AG09309 (cell line): Measurements from ENCODE around the gene EFNA5.

Experiments
- DNase-seq: peaks from one replicate; pipeline ENCODE4 v3.0.0-alpha.2; 2010; ENCODE audit warnings: low read depth
- H3K4me3 ChIP-seq: 2 replicates; pipeline ENCODE4 v1.5.1; 2011; ENCODE audit warnings: mild to moderate bottlenecking, low read depth, low read length, moderate library complexity; ENCODE audit not compliant: control insufficient read depth
- TF ChIP-seq, protein P1 (sequence below): IDR thresholded peaks from 2 replicates; pipeline ENCODE4 v1.5.1; 2011; ENCODE audit warnings: mild to moderate bottlenecking, low read depth, low read length, inconsistent platforms; ENCODE audit not compliant: insufficient read depth, control insufficient read depth; ENCODE audit errors: missing control alignments

EFNA5 gene

DNA sequence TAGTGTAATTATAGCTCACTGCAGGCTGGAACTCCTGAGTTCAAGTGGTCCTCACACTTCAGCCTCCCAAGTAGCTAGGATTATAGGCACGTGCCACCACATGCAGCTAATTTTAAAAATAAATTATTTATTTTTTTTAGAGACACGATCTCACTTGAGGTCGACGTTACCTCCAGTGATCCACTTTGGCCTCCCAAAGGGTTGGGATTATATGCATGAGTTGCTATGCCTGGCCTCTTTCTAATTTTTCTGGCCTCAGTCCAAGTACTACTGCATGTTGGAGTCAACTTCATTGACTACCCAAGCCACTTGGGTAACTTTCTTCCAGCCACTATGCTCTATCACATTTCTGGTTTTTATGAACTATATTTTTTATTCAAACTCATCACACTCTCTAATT is 148.3 kb downstream of the EFNA5 start:
- DNase-seq, result no peak
- TF ChIP-seq, protein P1, sequence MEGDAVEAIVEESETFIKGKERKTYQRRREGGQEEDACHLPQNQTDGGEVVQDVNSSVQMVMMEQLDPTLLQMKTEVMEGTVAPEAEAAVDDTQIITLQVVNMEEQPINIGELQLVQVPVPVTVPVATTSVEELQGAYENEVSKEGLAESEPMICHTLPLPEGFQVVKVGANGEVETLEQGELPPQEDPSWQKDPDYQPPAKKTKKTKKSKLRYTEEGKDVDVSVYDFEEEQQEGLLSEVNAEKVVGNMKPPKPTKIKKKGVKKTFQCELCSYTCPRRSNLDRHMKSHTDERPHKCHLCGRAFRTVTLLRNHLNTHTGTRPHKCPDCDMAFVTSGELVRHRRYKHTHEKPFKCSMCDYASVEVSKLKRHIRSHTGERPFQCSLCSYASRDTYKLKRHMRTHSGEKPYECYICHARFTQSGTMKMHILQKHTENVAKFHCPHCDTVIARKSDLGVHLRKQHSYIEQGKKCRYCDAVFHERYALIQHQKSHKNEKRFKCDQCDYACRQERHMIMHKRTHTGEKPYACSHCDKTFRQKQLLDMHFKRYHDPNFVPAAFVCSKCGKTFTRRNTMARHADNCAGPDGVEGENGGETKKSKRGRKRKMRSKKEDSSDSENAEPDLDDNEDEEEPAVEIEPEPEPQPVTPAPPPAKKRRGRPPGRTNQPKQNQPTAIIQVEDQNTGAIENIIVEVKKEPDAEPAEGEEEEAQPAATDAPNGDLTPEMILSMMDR, result no peak
- H3K4me3 ChIP-seq, result no peak overlapping the region

DNA sequence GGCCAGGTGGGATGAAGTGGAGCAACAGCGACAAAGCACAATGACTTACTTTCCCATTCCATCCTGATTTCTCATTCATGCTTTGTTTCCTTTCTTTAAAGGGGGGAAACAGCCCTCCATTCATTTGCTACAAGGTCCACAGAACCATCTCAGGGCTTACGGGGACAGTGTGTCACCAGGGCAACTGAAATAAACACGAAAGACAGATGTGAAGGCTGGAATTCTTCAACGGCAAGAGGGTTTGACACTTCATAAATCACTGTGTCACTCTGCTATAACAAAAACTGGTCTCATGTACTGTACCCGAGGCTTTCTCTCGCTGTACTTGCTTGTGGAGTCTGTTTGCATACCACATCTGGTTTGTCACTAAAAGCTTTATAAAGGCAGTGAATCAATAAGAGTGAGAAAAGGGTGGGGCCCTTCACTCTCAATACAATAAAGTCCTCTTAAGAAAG is 150.8 kb downstream of the EFNA5 start:
- no peak for DNase-seq
- H3K4me3 ChIP-seq, result no peak overlapping the region
- TF ChIP-seq, protein P1, result no peak

DNA sequence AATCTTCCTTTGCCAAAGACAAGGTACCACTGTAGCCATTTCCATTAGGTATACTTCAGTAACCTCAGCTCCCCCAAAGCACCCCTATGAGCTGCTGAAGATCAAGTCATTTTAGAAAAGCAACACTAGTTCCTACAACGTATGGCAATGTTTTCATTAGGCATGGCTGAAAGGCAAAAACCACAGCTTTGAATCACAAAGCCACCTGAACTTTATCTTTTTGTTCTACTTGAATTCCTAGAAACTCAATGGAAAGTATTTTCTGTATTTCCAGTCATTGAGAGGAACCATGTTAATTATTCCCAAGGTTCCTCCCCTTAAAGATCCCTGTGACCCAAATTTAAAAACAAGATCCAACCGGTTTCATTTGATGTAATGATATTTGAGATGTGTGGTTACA is 152.1 kb downstream of the EFNA5 start:
- no peak for DNase-seq
- no peak overlapping the region for H3K4me3 ChIP-seq
- TF ChIP-seq, protein P1, result no peak

DNA sequence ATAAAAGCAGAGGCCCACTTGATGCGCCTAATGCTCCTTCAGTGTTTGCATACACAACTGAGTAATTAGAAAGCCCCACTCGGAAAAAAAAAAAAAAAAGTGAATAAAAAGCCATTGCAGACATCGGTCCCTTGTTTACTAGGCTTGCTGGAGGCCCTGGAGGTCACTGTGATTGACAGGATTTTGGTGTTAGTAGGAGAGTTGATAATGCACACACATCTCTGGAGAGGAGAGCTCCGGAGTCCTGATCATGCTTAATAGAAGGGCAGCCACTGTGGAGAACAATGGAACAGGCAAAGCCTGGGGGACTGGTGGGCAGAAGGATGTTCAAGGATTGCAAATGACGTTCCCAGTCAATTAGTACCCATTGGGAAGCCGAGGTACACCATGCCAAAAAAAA is 152.5 kb downstream of the EFNA5 start:
- no peak for DNase-seq
- H3K4me3 ChIP-seq, result no peak overlapping the region
- TF ChIP-seq, protein P1, result no peak

DNA sequence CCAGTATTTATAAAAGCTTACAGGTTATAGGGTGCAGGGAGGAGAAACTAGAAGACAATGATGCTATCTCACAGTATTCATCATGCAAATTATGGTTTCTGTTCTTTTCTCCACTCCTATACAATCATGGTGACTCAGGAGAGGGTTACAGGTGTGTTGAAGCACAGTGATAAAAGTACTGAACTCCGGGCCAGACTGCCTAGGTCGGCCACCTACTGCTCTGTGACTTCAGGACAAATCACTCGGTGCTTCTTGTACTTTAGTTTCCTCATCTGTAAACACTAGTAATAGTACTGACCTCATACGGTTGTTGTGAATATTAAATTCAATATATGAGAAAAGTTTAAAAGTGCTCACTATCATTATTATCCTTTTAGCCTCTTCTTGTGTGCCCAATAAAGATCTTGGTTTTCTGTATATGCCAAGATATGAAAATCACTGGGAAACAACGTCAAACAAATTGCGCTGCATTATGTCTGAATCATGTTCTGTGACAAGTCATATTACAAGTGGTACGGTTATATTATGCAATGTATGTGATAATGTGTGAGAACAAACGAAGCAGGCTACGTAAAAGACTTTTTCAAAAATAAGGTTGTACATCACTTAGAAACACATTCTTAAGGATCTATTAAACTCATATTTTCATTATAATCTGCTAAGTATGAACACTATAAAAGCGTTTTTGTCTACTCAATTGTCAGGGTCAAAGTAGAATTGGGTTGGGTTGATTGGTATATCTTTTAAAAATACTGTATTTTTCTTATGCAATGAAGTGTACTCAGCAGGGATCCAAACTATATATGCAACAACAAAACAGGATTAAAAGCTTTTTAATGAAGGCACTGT is 153.3 kb downstream of the EFNA5 start:
- no peak overlapping the region for H3K4me3 ChIP-seq
- TF ChIP-seq, protein P1, result no peak
- DNase-seq, result no peak

DNA sequence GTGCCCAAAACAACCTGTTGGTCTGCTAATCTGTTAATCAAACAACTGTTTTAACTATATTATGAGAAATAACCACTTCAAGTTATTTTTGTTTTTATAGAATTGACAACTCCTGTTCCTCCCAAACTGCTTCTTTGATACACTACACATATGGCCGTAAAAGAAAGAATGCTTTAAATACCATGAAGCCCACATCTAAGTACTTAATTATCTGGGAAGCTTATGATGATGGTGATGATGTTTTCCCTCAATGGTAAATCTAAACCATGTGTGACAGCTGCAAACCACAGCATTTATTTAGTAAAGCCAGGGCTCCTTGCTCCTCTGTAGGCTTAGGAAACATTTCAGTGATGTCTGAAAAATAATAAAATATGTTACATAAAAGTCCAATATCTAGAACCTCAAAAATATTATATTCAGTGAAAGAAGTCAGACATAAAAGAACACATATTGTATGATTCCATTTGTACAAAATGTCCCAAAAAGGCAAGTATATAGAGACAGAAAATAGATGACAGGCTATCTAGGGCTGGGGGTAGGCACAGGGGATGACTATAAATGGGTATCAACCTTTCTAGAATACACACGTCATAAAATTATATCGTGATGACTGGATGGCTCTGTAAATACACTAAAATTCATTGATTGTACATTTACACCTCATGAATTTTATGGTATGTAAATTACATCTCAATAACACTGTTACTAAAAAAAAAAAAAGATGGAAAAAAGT is 154.1 kb downstream of the EFNA5 start:
- H3K4me3 ChIP-seq, result no peak overlapping the region
- peak; percentile 67 for DNase-seq
- TF ChIP-seq, protein P1, result no peak
